ENCODE data around the gene CPA1.

Gene CPA1

GRCh38 chr7:130394421-130395195 is 14.3 kb downstream of the CPA1 start:
- no peak for DNase-seq (ENCODE audit: low spot score)

- DNase-seq (ENCODE audit: low spot score), result no peak
Observed at GRCh38 chr7:130395421-130395820, 15.1 kb downstream of the CPA1 start.

GRCh38 chr7:130396109-130396508 is 15.8 kb downstream of the CPA1 start:
- DNase-seq (ENCODE audit: low spot score), result no peak

- DNase-seq (ENCODE audit: low spot score), result no peak
Observed at GRCh38 chr7:130397051-130397757, 16.9 kb downstream of the CPA1 start.

GRCh38 chr7:130397758-130398073 is 17.4 kb downstream of the CPA1 start:
- DNase-seq (ENCODE audit: low spot score), result no peak

GRCh38 chr7:130398526-130399090 is 18.3 kb downstream of the CPA1 start:
- no peak for DNase-seq (ENCODE audit: low spot score)

GRCh38 chr7:130400120-130400572 is 19.9 kb downstream of the CPA1 start:
- peak; percentile 74 for DNase-seq (ENCODE audit: low spot score)

- DNase-seq (ENCODE audit: low spot score), result no peak
Observed at GRCh38 chr7:130401101-130401500, 20.8 kb downstream of the CPA1 start.

- no peak for DNase-seq (ENCODE audit: low spot score)
Observed at GRCh38 chr7:130401578-130401977, 21.3 kb downstream of the CPA1 start.

GRCh38 chr7:130405003-130405402 is 24.7 kb downstream of the CPA1 start:
- no peak for DNase-seq (ENCODE audit: low spot score)

- DNase-seq (ENCODE audit: low spot score), result no peak
Observed at GRCh38 chr7:130409067-130409711, 28.9 kb downstream of the CPA1 start.

- no peak for DNase-seq (ENCODE audit: low spot score)
Observed at GRCh38 chr7:130409712-130410072, 29.4 kb downstream of the CPA1 start.

- DNase-seq (ENCODE audit: low spot score), result no peak
Observed at GRCh38 chr7:130410868-130411541, 30.7 kb downstream of the CPA1 start.

GRCh38 chr7:130413201-130413600 is 32.9 kb downstream of the CPA1 start:
- DNase-seq (ENCODE audit: low spot score), result no peak

GRCh38 chr7:130415006-130415405 is 34.7 kb downstream of the CPA1 start:
- no peak for DNase-seq (ENCODE audit: low spot score)

GRCh38 chr7:130417213-130417612 is 36.9 kb downstream of the CPA1 start:
- no peak for DNase-seq (ENCODE audit: low spot score)

- no peak for DNase-seq (ENCODE audit: low spot score)
Observed at GRCh38 chr7:130418306-130418705, 38.0 kb downstream of the CPA1 start.

- no peak for DNase-seq (ENCODE audit: low spot score)
Observed at GRCh38 chr7:130419658-130420057, 39.4 kb downstream of the CPA1 start.

GRCh38 chr7:130420943-130421578 is 40.8 kb downstream of the CPA1 start:
- no peak for DNase-seq (ENCODE audit: low spot score)

GRCh38 chr7:130421684-130422083 is 41.4 kb downstream of the CPA1 start:
- DNase-seq (ENCODE audit: low spot score), result peak; percentile 27

GRCh38 chr7:130423501-130424037 is 43.3 kb downstream of the CPA1 start:
- DNase-seq (ENCODE audit: low spot score), result no peak

GRCh38 chr7:130425796-130426195 is 45.5 kb downstream of the CPA1 start:
- DNase-seq (ENCODE audit: low spot score), result no peak
